Neural progenitor cell (in vitro differentiated cells): ENCODE measurements around the gene TIMM9.
"Not testable (repeated sequence)": the region's sequence is repeated elsewhere in the genome, so short reads cannot be mapped to it uniquely, and the experiment has no call there.

Experiments used
- CTCF ChIP-seq: fragments of 200-600 bp; sonication (generic); IDR thresholded peaks from 2 replicates; pipeline ENCODE4 v1.5.1; 2017; ENCODE audit warnings: antibody characterized with exemption, mild to moderate bottlenecking
- EZH2 ChIP-seq: fragments of 200-600 bp; sonication (generic); IDR thresholded peaks from 2 replicates; pipeline ENCODE4 v1.6.1; 2017; ENCODE audit warnings: antibody characterized with exemption, mild to moderate bottlenecking, moderate library complexity

DNA sequence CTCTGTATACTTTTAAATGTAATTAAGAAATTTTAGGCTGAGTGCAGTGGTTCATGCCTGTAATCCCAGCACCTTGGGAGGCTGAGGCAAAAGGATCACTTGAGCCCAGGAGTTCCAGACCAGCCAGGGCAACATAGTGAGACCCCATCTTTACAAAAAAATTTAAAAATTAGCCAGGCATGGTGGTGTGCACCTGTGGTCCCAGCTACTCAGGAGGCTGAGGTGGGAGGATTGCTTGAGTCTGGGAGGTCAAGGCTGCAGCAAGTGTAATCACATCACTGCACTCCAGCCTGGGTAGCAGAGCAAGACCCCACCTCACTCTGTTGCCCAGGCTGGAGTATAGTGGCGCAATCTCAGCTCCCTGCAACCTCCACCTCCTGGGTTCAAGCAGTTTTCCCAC is 65.1 kb downstream of the TIMM9 start:
- TF ChIP-seq EZH2, CTCF: not testable (repeated sequence)
